ENCODE results near the gene FAAP100.

The FAAP100 gene

DNA sequence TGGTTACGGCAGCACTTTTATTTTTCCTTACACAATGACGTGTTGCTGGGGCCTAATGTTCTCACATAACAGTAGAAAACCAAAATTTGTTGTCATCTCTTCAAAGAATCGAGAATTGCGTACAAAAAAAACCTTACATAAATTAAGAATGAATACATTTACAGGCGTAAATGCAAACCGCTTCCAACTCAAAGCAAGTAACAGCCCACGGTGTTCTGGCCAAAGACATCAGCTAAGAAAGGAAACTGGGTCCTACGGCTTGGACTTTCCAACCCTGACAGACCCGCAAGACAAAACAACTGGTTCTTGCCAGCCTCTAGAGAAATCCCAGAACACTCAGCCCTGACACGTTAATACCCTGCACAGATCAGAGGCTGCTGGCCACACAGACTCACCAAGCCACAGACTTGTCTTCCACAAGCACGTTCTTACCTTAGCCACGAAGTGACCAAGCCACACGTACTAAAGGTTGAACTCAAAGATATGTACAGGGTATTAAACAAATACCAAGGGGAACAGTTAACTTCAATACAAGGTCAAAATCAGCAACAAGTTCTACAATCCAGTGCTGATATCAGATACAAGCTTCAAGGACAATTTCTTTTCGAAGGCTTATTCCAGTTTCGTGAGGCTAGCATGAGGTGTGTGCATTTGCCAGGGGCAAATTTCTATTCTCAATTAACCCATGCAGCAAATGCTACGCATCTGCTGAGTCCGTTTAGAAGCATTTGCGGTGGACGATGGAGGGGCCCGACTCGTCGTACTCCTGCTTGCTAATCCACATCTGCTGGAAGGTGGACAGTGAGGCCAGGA, 42.0 kb downstream of the FAAP100 start:
- DNase-seq: no peak

DNA sequence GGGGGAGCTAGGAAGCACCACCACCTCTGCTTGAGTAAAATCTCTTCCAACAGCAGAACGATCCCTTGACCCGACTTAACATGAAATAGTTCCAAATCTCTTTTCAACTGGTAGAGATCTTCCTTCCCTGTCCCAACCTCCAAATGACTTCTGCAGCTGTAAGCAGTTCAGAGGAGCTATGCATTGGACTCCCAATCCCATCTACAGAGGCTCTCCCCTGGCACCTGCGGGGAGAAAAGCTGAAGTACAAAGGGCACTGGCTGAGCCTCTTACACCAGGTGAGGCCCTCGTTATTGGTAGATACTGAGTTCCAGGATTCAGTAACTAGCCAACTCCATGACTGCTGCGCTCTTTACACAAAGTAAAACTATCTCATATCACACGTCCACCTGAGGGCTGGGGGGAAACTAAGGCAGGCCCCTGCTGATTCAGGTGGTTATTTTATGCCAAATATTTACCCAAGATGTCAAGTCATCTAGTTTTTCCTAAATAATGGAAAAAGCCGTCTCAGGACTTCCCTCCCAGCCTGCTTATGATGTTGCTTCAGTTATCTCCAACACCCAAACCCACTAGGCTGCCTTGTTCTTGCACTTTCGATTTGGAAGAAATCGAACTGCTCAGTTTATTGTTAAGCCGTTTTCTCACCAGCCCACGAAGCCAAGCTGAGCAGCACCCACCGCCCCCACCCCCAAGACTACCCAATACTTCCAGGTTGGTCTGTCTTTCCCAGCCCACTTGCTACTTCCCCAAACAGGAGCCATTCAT, 42.8 kb downstream of the FAAP100 start:
- DNase-seq: no peak

DNA sequence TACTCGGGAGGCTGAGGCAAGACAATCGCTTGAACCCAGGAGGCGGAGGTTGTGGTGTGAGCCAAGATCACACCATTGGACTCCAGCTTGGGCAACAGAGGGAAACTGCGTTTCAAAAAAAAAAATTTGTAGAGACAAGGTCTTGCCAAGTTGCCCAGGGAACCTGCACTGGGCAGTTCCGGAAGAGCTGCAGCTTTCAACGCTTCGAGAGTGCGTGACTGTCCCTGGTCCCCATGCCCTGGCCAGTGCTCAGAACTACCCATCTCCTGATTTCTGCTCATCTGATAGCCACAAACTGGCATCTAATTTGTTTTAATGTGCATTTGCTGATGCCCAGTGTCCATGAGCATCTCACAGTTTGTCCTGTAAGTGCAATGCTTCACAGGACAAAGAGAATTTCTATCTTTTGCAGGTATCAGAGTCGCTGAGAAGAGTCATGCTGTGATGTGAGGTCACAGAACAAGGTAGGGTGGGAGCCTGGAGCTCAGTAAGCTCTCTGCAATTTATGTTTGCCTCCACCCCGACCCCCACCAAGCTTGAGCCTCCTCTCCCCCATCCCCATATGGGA, 43.4 kb downstream of the FAAP100 start:
- DNase-seq: no peak

DNA sequence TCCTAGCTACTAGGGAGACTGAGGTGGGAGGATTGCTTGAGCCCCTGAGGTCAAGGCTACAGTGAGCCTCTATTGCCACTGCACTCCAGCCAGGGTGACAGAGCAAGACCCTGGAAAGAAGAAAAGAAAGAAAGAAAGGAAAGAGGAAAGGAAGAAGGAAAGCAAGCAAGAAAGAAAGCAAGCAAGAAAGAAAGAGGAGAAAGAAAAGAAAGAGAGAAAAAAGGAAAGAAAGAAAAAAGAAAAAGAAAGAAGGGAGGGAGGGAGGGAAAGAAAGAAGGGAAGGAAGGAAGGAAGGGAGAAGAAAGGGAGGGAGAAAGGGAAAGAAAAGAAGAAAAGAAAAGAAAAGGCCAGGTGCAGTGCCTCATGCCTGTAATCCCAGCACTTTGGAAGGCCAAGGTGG, 48.5 kb downstream of the FAAP100 start:
- no peak for DNase-seq

- no peak for DNase-seq
Measured at GRCh38 chr17:81502471-81503017, 49.6 kb downstream of the FAAP100 start.

DNA sequence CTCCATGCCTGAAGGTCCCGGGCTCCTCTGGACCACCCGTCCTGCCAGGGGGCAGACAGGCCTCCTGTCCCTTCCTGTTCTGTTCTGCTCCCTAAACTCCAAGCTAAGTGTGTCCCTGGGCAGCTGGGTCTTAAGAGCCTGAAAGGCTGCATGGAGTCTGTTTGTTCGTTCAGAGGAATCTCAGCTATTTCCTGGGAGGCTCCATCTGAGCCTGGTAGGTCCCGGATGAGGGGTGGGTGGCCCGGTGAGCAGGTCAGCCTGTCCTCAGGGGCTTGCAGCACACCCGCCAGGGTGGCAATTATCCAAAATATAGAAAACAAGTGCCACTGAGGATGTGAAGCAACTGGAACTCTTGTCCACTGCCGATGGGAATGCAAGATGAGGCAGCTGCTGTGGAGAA, 52.1 kb downstream of the FAAP100 start:
- DNase-seq: peak; percentile 36

DNA sequence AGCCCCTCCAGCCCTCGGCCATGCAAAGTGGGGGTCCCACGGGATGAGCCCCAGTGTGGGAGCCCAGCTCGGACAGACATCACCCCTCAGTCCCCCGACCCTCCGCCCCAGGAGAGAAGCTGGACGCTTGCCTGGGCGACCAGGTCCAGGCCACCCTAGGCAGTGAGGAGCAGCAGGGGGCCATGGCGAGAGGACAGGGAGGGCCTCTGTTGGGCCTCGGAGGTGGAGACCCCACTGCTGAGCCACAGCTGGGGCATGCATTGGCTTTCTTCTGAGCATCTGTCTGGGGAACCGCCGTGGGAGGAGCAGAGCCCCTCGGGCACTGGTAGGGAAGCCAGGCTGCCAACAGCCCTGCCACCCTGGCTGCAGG, 52.6 kb downstream of the FAAP100 start:
- no peak for DNase-seq

- no peak for DNase-seq
Measured at GRCh38 chr17:81498953-81499600, 53.1 kb downstream of the FAAP100 start.

GRCh38 chr17:81494626-81495377, 57.4 kb downstream of the FAAP100 start:
- DNase-seq: no peak

GRCh38 chr17:81493198-81494038, 58.7 kb downstream of the FAAP100 start:
- no peak for DNase-seq

GRCh38 chr17:81492706-81493105, 59.4 kb downstream of the FAAP100 start:
- DNase-seq: no peak

DNA sequence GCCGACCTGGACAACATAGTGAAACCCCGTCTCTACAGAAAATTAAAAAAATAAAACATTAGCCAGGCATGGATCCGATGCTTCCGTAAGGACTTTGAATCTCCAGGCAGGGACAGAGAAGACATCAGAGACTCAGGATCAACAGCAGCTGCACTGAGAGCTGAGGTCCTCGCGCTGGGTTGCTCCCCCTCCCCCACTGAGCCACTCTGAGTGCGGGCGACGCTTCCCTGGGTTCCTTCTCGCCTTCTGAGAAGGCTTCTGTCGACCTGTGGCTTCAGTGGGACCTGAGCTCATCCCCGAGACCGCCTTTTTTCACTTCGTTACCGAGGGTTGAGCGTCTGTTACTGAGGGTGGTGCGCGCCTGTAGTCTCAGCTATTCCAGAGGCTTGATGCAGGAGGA, 60.0 kb downstream of the FAAP100 start:
- no peak for DNase-seq

DNA sequence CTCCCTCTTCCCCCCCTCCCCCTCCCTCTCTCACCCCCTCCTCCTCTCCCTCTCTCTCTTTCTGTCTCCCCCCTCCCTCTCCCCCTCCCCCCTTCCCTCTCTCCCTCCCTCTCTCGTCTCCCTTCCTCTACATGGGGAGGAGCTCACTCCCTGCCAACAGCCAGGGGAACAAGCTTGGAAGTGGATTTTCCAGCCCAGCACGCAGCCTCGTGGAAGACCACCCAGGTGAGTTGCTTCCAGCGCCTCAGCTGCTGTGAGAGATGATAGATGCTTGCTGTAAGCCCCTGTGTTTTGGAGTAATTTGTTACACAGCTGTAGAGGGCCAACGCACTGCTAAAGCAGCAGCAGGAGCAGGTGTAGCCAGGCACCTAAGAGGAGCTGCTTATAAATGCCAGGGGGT, 60.4 kb downstream of the FAAP100 start:
- DNase-seq: no peak

DNA sequence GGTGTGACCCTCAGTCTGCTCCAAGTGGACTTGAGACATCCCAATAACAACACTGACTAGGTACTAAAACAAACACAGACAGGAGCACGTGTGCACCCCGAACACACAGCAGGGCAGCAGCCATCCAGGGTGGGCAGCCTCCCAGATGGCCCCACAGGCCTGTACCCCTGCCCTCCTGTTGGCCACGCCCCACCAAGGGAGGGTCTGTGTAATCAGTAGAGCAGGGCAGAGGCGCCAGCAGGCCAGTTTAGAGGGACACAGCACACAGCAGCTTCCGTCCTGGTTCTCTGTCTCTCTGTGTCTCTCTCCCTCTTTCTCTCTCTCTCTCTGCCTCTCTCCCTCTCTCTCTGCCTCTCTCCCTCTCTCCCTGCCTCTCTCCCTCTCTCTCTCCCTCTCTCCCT, 61.0 kb downstream of the FAAP100 start:
- DNase-seq: no peak

GRCh38 chr17:81489998-81490992, 61.9 kb downstream of the FAAP100 start:
- DNase-seq: no peak

Data from NCI-H226 (cell line).